Gastroesophageal sphincter (tissue), 4 donors: Measurements from ENCODE around the gene CDC34. TPM values are rescaled to one million over a fixed set of nuclear protein-coding genes. Genes with fewer than 3 reads are reported as not detected.

Source experiments
- ATAC-seq: fragments of 150-250 bp; one replicate; pipeline ENCODE4 v1.9.1; 2016; ENCODE audit warnings: mild to moderate bottlenecking, moderate library complexity
- H3K27ac ChIP-seq, 4 donors: fragments of 200-600 bp; sonication (generic) in 3 of 4; 1 replicate in 3 of 4; 2 replicates in 1 of 4; pipeline ENCODE4 v1.5.1; 2016 to 2019
- H3K27me3 ChIP-seq: fragments of 200-600 bp; sonication (generic); one replicate; pipeline ENCODE4 v1.5.1; 2019
- H3K36me3 ChIP-seq, 2 donors: fragments of 200-600 bp; sonication (generic); one replicate each; pipeline ENCODE4 v1.5.1; 2019; ENCODE audit warnings: control low read depth in 1 of 2
- H3K4me1 ChIP-seq, 3 donors: fragments of 200-600 bp; sonication (generic); 1 replicate in 2 of 3; 2 replicates in 1 of 3; pipeline ENCODE4 v1.5.1; 2016 to 2019; ENCODE audit warnings: control low read depth in 2 of 3
- H3K4me3 ChIP-seq, 2 donors: fragments of 200-600 bp; sonication (generic); one replicate each; pipeline ENCODE4 v1.5.1; 2019; ENCODE audit warnings: mild to moderate bottlenecking in 1 of 2, moderate library complexity in 1 of 2
- H3K9me3 ChIP-seq, 3 donors: fragments of 200-600 bp; sonication (generic); one replicate each; pipeline ENCODE4 v1.5.1; 2017 to 2019; ENCODE audit warnings: control low read depth in 2 of 3
- CTCF ChIP-seq, 4 experiments: fragments of 200-600 bp in 2 of 4; fragments of 450-650 bp in 2 of 4; sonication (generic) in 1 of 4; IDR thresholded peaks; one replicate each; pipeline ENCODE4 v1.5.1; 2017 to 2019; ENCODE audit warnings: antibody characterized with exemption in 4 of 4, mild to moderate bottlenecking in 2 of 4, moderate library complexity in 2 of 4
- EP300 ChIP-seq: sonication (generic); formaldehyde crosslinking; IDR thresholded peaks from one replicate; pipeline ENCODE4 v1.6.1; 2017; ENCODE audit warnings: antibody characterized with exemption, mild to moderate bottlenecking
- POLR2A ChIP-seq, 2 donors: fragments of 450-650 bp; IDR thresholded peaks; one replicate each; pipeline ENCODE4 v1.6.1; 2017; ENCODE audit warnings: antibody characterized with exemption in 2 of 2, mild to moderate bottlenecking in 2 of 2, moderate library complexity in 1 of 2
- POLR2AphosphoS5 ChIP-seq: sonication (generic); formaldehyde crosslinking; IDR thresholded peaks from one replicate; pipeline ENCODE4 v1.6.1; 2017; ENCODE audit warnings: antibody characterized with exemption
- whole genome bisulfite sequencing, 2 donors: methylation state at CpG; one replicate each; pipeline ENCODE4 v1.1.5; 2018; ENCODE audit warnings: low coverage in 1 of 2; 5-methylcytosine and 5-hydroxymethylcytosine counted together
- total RNA-seq, 4 donors: library from RNA; depleted of rRNA; stranded (reverse); fragments of >200 nt; gene quantifications; one replicate each; pipeline ENCODE4 v1.1.0, GENCODE V29; 2016

The CDC34 gene
- 10 to 100 TPM; 43.2 to 86.9 (median 70.2) TPM for total RNA-seq

DNA sequence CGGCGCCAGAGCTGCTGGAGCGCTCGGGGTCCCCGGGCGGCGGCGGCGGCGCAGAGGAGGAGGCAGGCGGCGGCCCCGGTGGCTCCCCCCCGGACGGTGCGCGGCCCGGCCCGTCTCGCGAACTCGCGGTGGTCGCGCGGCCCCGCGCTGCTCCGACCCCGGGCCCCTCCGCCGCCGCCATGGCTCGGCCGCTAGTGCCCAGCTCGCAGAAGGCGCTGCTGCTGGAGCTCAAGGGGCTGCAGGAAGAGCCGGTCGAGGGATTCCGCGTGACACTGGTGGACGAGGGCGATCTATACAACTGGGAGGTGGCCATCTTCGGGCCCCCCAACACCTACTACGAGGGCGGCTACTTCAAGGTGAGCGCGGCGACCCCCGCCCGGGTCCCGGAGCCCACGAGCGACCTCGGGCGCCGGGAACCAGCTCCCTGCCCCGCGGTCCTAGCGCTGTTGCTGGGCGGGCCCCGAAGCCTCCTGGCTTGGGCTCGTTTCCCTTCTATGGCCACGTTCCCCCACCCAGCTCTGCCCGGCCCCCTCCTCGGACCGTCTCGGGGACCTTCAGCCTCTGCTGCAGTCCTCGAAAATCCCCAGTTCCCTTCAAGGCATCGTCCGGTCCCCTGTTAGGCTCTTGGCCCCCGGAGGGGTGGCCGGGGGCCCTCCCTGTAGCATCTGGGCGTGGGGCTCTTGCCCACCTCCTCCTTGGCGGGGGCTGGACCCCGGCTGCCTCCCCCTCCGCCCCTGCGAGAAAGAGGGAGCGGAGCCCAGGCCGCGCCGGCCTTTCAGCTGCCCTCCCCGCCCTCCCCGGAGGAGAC, at the start of gene CDC34:
TSS of gene CDC34 (plus strand) at position 8 of the 808 bp plus-strand sequence. CDS start at position 180, 172 bp downstream.
- Histone ChIP-seq H3K4me3 (peak within 1 kb of the TSS; percentile 91 to 99), H3K27me3 (peaks cover 5% of the 10 kb centered on the region), H3K36me3 (peaks cover 3 to 21% of the 10 kb centered on the region in 2 donors), H3K9me3 (no peaks in the 10 kb centered on the region), H3K27ac (peak within 1 kb of the TSS; percentile 93 to 98 (median 98)), H3K4me1 (peaks cover 0 to 50% (median 21%) of the 10 kb centered on the region in 3 donors)
- peak; percentile 26 for ATAC-seq
- TF ChIP-seq EP300 (no peak), CTCF (IDR thresholded peaks at IDR 0.05) (no peak), POLR2AphosphoS5 (no peak), POLR2A (IDR thresholded peaks at IDR 0.05) (peak in 1 of 2 donors; percentile 89)
- WGBS, 2 donors: 2% methylated on average over 9 of the region's 84 CpGs; no CpG with 5 or more reads in 1 of the 2 donors

DNA sequence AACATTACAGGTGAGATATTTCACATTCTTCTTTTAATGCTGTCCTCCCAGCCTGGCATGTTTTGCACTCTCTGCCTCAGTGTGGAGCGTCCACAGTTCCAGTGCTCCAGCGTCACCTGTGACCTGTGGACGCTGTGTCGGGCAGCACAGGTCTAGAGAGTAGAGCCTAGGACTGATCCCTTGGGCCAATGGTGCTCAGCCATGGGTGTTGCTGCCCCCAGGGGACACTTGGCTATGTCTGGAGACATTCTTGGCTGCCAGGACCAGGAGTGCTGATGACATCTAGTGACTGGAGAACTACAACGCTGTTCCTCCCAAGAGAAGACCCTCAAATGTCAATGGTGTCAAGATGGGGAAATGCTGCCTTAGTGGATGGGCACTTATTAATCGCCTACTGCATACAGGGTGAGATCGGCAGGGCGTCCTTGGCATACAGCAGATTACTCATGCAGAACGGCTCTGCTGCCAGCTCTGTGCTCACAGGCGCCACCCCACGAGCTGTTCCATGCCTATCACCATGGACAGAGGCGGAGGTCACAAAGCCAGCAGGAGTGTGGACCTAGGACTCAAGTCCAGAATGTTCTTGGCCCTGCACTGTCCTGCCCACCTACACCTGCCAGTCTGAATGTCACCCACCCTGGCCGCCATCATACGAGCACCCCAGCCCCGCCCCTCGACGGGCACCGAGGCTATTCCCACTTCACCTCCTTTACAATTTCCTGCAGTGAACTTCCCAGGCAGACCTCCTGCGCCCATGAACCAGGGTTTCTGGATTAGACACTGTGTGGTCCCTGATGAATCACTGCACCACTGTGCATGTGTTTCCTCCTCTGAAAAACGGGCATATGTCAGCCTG, 49.1 kb upstream of the CDC34 start:
- 17 to 50% methylated on average over 1 to 14 of the region's 20 CpGs for WGBS, 2 donors
- no peak for TF ChIP-seq POLR2AphosphoS5
- no peak for TF ChIP-seq EP300
- no peak for TF ChIP-seq CTCF (IDR thresholded peaks at IDR 0.05)
- no peak for TF ChIP-seq POLR2A (IDR thresholded peaks at IDR 0.05)
- no peaks in the 10 kb centered on the region for H3K9me3 ChIP-seq
- no peak overlapping the region for H3K27ac ChIP-seq
- ATAC-seq: no peak
- H3K4me1 ChIP-seq: peaks cover 0 to 10% (median 0%) of the 10 kb centered on the region in 3 donors
- peaks cover 53% of the 10 kb centered on the region for H3K27me3 ChIP-seq
- H3K4me3 ChIP-seq: no peak overlapping the region
- no peaks in the 10 kb centered on the region for H3K36me3 ChIP-seq

DNA sequence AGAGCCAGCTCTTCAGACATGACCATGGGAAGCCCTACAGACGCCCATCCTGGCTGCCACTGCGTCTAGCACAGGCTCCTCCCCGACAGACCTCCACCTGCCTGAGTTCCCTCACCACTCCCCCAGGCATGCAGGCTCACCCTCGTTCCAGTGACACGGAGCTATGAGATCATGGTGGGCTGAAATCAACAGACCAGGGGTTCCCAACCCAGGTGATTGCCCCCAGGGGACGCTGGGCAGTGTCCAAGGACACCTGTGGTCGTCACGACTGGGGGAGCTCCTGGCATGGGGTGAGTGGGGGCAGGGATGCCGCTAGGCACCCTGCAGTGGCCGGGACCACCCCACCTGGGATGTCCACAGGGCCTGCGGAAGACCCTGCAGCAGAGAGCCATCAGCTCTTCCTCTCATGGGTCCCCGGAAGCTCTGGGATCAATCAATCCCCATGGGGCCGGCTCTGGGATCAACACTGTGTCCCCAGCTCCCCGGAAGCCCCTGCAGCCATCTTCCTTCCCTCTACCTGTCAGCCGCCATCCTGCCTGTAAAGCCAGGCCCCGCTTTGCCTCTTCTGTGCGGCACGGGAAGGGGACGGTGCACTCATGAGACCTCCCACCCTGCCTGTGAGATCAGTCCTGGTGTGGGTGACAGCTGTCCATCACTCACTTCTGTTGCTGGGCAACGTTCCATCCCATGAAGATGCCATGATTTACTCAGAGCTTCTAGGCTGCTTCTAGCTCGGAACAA, 48.1 kb upstream of the CDC34 start:
- no peak for TF ChIP-seq POLR2A (IDR thresholded peaks at IDR 0.05)
- no peak for TF ChIP-seq EP300
- TF ChIP-seq CTCF (IDR thresholded peaks at IDR 0.05): no peak
- TF ChIP-seq POLR2AphosphoS5: no peak
- ATAC-seq: no peak
- no peaks in the 10 kb centered on the region for H3K36me3 ChIP-seq
- H3K27ac ChIP-seq: no peak overlapping the region
- no peak overlapping the region for H3K4me3 ChIP-seq
- 52 to 53% methylated on average over 3 to 9 of the region's 21 CpGs for WGBS, 2 donors
- no peaks in the 10 kb centered on the region for H3K9me3 ChIP-seq
- peaks cover 0 to 19% (median 0%) of the 10 kb centered on the region in 3 donors for H3K4me1 ChIP-seq
- H3K27me3 ChIP-seq: peaks cover 43% of the 10 kb centered on the region

- Histone ChIP-seq H3K4me3 (no peak overlapping the region), H3K9me3 (no peaks in the 10 kb centered on the region), H3K27me3 (peaks cover 39% of the 10 kb centered on the region), H3K36me3 (no peaks in the 10 kb centered on the region), H3K4me1 (peaks cover 0 to 22% (median 2%) of the 10 kb centered on the region in 3 donors), H3K27ac (no peak overlapping the region)
- 43 to 77% methylated on average over 3 to 10 of the region's 15 CpGs for WGBS, 2 donors
- TF ChIP-seq POLR2AphosphoS5: no peak
- no peak for TF ChIP-seq CTCF (IDR thresholded peaks at IDR 0.05)
- TF ChIP-seq POLR2A (IDR thresholded peaks at IDR 0.05): no peak
- TF ChIP-seq EP300: no peak
- ATAC-seq: no peak
Measured at GRCh38 chr19:484494-484893, 47.1 kb upstream of the CDC34 start.
